NAMALWA (cell line): ENCODE measurements around the gene PCDHA6.
"Not testable (repeated sequence)": the region's sequence is repeated elsewhere in the genome, so short reads cannot be mapped to it uniquely, and the experiment has no call there.

Experiments used
- DNase-seq: peaks from one replicate; pipeline ENCODE4 v3.0.0-alpha.2; 2015; ENCODE audit warnings: low spot score

PCDHA6 gene

GRCh38 chr5:140857177-140857986 is 29.6 kb downstream of the PCDHA6 start:
- DNase-seq, result no peak

GRCh38 chr5:140857987-140858240 is 30.2 kb downstream of the PCDHA6 start:
- DNase-seq, result no peak

DNA sequence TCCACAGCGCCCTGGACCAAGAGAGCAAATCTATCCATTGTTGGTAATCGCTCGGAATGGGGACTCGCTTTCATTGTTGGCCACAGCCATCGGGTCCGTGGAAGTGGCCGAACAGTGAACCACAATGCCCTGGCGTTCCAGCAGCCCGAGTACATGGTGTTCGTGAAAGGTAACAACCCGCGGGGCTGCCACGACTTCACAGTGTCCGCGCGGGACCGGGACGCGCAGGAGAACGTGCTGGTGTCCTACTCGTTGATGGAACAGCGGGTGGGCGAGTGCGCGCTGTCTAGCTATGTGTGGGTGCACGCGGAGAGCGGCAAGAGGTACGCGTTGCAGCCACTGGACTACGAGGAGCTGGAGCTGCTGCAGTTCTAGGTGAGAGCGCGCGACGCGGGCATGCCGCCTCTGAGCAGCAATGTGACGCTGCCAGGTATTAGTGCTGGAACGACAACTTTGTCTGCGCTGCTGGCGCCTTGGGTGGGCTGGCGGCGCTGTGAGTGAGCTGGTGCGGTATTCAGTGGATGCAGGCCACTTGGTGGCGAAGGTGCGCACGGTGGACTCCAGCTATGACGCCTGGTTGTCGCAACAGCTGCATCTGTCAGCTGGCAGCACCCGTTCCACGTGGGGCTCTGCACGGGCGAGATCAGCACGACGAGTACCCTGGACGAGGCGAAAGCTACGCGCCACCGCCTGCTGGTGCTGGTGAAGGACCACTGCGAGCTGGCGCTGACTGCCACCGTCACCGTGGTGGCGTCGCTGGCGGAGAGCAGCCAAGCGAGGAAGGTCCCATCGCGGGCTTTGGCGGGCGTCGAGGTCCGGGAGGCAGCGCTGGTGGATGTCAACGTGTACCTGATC is 34.9 kb downstream of the PCDHA6 start:
- DNase-seq, result no peak

- DNase-seq, result peak; percentile 5
Observed at GRCh38 chr5:140868721-140869554, 41.2 kb downstream of the PCDHA6 start, which contains the start of gene PCDHA11. Gene PCDHA11 (plus strand): TSS chr5:140868957. CDS start chr5:140869104, 147 bp downstream.

DNA sequence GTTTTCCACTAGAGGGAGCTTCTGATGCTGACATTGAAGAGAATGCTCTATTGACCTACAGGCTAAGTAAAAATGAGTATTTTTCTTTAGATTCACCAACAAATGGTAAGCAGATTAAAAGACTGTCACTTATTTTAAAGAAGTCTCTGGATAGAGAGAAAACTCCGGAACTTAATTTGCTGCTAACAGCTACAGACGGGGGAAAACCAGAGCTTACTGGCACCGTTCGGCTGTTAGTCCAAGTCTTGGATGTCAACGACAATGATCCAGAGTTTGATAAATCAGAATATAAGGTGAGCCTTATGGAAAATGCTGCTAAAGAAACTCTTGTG is 41.8 kb downstream of the PCDHA6 start:
- peak; percentile 15 for DNase-seq

DNA sequence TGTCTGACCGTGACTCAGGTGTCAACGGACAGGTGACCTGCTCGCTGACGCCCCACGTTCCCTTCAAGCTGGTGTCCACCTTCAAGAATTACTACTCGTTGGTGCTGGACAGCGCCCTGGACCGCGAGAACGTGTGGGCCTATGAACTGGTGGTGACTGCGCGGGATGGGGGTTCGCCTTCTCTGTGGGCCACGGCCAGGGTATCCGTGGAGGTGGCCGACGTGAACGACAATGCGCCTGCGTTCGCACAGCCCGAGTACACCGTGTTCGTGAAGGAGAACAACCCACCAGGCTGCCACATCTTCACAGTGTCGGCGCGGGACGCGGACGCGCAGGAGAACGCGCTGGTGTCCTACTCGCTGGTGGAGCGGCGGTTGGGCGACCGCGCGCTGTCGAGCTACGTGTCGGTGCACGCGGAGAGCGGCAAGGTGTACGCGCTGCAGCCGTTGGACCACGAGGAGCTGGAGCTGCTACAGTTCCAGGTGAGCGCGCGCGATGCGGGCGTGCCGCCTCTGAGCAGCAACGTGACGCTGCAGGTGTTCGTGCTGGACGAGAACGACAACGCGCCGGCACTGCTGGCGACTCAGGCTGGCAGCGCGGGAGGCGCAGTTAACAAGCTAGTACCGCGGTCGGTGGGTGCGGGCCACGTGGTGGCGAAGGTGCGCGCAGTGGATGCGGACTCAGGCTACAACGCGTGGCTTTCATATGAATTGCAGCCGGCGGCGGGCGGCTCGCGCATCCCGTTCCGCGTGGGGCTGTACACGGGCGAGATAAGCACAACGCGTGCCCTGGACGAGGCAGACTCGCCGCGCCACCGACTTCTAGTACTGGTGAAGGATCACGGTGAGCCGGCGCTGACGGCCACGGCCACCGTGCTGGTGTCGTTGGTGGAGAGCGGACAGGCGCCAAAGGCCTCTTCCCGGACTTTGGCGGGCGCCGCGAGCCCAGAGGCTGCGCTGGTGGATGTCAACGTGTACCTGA is 42.8 kb downstream of the PCDHA6 start:
- DNase-seq, result no peak

DNA sequence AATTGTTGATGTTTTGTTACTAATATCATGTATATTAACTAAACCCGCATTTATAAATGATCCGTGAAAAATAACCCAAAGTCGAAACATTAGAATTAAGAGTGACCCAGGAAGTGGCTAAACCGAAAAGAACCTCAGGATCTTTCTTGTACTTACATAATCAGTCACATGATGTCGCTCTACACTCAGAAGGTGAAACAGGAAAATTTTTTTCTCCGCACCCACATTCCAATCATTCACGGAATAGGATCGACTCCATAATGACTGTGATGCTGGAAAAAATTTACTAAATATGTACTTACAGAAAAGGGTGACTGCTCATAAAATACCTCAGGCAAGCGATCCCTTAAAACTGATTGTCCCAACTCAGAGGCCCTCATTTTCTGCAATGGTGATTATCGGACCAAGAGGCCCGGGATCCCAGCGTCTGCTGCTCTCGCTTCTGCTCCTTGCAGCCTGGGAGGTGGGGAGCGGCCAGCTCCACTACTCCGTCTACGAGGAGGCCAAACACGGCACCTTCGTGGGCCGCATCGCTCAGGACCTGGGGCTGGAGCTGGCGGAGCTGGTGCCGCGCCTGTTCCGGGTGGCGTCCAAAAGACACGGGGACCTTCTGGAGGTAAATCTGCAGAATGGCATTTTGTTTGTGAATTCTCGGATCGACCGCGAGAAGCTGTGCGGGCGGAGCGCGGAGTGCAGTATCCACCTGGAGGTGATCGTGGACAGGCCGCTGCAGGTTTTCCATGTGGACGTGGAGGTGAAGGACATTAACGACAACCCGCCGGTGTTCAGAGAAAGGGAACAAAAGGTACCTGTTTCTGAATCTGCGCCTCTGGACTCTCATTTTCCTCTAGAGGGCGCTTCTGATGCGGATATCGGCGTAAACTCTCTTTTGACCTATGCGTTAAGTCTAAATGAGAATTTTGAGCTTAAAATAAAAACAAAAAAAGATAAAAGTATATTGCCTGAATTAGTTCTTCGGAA is 47.6 kb downstream of the PCDHA6 start, which contains the start of gene PCDHA12:
Gene PCDHA12, plus strand, starts transcription at position 224 of the 981 bp plus-strand sequence. Its CDS starts 165 bp downstream, at position 389.
- DNase-seq, result peak; percentile 5

- DNase-seq, result not testable (repeated sequence)
Observed at GRCh38 chr5:140876541-140877261, 48.9 kb downstream of the PCDHA6 start.

- DNase-seq, result no peak
Observed at GRCh38 chr5:140877262-140877581, 49.5 kb downstream of the PCDHA6 start.
